GM12892 (cell line): ENCODE results near the gene FBLN2. TPM values are rescaled to one million over a fixed set of nuclear protein-coding genes. Genes with fewer than 3 reads are reported as not detected.
"Not testable (repeated sequence)": the region's sequence is repeated elsewhere in the genome, so short reads cannot be mapped to it uniquely, and the experiment has no call there.

Experiments used
- DNase-seq: peaks from one replicate; pipeline ENCODE4 v3.0.0; 2011; ENCODE audit not compliant: insufficient read length
- FAIRE-seq: peaks from 2 replicates; lab custom pipeline; 2011; peaks lifted over from hg19 to GRCh38; lab: Jason Lieb, UNC
- POLR2A ChIP-seq: IDR thresholded peaks from 2 replicates; pipeline ENCODE4 v1.6.1; 2011; ENCODE audit warnings: low read depth, low read length, control low read depth
- POLR2AphosphoS5 ChIP-seq: IDR thresholded peaks from 2 replicates; pipeline ENCODE4 v1.6.1; 2011; ENCODE audit warnings: low read depth, low read length, control low read depth
- TAF1 ChIP-seq: IDR thresholded peaks from 2 replicates; pipeline ENCODE4 v1.6.1; 2011; ENCODE audit warnings: low read depth, mild to moderate bottlenecking, control low read depth, low read length, borderline replicate concordance
- polyA plus RNA-seq: library from polyadenylated mRNA; unstranded; fragments of >200 nt; gene quantifications from one replicate; pipeline ENCODE4 v1.2.1, GENCODE V29; 2012; ENCODE audit warnings: missing spikeins, inconsistent platforms; ENCODE audit not compliant: missing spikeins

FBLN2 gene
- polyA plus RNA-seq: 0.36 TPM

DNA sequence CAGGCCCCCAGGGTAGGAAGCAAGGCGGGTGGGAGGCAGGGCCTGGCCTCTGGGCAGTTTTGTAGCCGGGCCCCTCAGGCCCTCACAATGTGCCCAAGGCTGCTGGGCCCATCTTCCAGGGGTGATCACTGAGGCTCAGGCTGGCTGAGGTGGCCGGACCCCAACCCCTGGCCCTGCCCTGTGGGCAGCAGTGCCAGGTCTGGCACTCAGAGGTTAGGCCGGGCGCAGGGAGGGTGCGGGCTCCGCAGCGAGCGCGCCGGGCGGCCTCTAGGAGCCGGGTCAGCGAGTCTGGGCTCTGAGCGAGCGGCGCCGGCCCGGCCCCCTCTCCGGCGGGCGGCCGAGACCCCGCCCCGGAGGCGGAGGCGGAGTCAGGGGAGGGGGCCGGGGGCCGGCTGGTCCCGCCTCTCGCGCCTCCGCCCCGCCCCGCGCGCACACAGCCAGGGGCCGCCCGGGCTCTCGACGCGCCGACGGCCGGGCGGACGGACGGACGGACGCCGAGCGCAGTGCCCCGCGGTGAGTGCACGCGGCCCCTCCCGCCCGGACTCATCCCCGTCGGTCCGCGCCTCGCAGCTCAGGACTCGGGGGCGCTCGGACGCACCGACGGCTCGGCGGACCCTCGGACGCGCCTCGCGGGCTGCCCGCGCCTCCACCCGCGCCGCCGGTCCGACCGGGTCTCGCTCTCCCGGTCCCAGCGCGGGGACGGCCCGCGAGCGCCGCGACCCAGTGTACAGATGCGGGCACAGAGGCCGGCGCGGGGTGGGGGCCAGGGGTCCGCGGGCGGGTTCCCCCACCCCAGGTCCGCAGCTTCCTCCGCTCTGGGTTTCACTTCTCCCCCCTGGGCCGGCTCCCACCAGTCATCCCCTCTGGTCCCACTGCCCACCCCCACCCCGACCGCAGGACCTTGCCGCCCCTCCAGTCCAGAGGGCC is at the start of gene FBLN2:
Gene FBLN2 (plus strand): TSS at position 430 of the 927 bp plus-strand sequence. CDS start 21,231 bp downstream, outside the sequence.
- DNase-seq (no peak), FAIRE-seq (no peak)
- TF ChIP-seq POLR2AphosphoS5 (no peak), TAF1 (no peak), POLR2A (no peak)

DNA sequence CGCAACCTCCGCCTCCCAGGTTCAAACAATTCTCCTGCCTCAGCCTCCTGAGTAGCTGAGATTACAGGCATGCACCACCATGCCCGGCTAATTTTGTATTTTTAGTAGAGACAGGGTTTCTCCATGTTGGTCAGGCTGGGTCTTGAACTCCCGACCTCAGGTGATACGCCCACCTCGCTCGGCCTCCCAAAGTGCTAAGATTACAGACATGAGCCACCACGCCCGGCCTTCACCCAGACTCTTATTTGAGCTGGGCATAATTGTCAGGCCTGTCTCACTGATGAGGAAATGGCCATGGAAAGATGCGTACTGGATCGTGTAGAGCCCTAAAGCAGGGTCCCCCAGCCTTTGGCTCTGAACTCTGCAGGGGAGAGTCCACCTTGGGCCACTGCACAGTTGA is 49.7 kb upstream of the FBLN2 start:
- not testable (repeated sequence) for DNase-seq, FAIRE-seq

DNA sequence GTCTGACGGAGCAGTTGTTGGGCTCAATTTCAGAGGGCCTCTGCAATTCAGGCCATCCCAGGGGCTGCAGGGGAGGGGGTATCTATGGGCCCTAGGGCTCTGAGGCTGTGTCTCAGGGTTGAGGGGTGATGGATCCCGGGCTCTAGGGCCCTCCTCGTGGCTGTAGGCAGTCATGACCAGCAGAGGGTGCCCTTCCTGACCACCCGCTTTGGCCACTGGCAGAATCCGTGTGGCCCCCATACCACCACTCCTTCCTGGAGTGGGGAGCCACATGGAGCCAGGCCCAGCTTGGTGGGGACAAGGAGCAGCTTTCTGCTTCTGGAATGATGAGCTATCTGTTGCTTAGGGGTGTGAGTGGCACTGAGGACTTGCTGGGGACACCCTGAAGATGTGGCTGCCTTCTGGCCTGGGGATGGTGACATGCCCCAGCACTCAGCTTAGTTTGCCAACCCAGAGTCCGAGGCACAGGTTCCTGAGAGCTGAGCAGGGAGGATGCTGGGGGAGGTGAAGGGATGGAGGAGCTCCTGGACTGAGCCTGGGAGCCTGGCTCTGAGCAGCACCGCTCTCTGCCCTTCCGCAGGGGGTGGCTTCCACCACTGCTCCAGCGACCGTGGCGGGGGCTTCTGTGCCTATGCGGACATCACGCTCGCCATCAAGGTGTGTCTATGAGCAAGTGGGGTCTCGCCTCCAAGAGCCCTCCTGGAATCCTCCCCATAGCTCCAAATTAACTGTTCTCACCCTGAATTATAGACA is 48.6 kb upstream of the FBLN2 start:
- FAIRE-seq (no peak), DNase-seq (no peak)
- TF ChIP-seq TAF1 (no peak), POLR2AphosphoS5 (no peak), POLR2A (no peak)

DNA sequence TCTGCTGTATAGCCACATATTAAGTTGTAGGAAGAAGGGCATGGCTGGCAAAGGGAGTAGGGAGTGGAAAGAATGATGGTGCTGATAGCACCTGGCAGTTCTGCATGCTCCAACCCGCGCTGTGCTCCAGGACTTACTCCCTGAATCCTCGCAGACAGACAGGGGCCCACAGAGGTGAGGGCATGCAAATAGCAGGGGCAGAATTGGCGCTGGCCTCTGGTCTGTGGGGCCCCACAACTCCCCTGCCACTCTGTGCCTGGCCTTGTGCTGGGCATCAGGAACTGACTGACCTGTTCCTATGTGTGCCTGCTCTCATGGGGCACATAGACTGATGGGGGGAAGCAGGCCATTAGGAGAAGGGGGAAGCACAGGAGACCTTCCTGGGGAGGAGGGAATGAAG is 47.9 kb upstream of the FBLN2 start:
- no peak for TF ChIP-seq POLR2AphosphoS5
- no peak for TF ChIP-seq POLR2A
- TF ChIP-seq TAF1: no peak
- DNase-seq: no peak
- no peak for FAIRE-seq

DNA sequence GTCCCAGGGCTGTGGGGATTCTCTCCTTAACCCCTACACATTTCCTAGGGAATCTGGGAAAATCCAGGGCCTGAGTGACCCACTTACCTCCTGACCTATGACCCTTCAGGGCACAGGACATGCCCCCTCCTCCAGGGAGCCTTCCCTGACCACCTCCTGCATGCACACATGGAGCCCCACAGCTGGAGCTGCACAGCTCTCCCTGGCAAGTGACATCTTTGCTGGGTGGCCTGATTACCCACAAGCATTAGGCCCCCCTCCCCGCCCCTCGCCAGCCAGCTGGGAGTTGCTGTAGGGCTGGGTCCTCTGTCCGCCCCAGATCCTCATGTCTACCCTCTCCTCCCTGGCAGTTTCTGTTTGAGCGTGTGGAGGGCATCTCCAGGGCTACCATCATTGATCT is 47.4 kb upstream of the FBLN2 start:
- FAIRE-seq: no peak
- TF ChIP-seq TAF1: no peak
- no peak for TF ChIP-seq POLR2A
- TF ChIP-seq POLR2AphosphoS5: no peak
- DNase-seq: no peak

DNA sequence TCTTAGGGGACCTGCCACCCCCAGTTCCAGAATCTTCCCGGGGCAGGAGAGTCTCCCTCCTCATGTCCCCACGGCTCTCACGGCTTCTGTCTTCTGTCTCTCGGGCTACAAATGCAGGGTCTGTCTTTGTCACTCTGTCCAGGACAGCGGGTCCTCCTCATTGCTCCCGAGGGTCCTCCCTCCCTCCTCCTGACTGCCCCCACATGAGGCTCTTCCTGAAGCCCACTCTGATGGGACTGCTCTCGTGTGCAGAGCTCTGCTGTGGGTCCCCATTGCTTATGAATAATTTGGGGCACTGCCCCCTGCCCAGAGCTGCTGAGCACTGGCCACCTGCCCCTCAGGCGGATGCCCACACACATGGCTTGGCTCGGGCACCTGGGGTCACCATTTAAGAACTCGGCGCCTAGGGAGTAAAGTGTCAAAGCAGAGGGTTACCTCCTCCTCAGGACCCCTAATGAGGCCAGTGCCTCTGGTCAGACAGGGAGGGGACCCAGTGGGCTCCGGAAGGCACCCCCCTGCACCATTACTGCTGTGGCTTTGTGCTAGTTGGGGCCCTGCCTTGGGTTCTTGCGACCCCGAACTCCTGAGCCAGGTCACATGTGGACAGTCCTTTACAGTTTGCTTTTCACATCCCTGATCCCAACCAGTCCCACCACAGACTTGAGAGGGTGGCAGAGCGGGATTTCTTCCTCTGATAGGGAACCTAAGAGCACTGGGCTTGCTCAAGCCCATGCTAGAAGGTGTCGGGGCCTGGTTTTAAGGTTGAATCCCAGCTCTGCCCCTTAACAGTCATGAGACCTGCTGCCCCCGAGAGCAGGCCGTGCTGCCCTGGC is 46.8 kb upstream of the FBLN2 start:
- TF ChIP-seq TAF1 (no peak), POLR2AphosphoS5 (no peak), POLR2A (no peak)
- DNase-seq (no peak), FAIRE-seq (no peak)

DNA sequence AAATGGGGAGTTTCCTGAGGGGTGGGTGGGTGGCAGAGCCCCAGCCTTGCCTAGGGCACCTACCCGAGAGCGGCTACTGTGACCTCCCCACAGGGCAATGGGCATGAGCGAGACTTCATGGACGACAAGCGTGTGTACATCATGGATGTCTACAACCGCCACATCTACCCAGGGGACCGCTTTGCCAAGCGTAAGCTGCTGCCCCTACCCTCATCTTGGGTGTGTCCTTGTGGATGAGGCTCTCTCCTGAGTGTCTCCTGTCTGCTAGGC is 46.2 kb upstream of the FBLN2 start:
- FAIRE-seq (no peak), DNase-seq (no peak)
- no peak for TF ChIP-seq POLR2A
- TF ChIP-seq POLR2AphosphoS5: no peak
- no peak for TF ChIP-seq TAF1

DNA sequence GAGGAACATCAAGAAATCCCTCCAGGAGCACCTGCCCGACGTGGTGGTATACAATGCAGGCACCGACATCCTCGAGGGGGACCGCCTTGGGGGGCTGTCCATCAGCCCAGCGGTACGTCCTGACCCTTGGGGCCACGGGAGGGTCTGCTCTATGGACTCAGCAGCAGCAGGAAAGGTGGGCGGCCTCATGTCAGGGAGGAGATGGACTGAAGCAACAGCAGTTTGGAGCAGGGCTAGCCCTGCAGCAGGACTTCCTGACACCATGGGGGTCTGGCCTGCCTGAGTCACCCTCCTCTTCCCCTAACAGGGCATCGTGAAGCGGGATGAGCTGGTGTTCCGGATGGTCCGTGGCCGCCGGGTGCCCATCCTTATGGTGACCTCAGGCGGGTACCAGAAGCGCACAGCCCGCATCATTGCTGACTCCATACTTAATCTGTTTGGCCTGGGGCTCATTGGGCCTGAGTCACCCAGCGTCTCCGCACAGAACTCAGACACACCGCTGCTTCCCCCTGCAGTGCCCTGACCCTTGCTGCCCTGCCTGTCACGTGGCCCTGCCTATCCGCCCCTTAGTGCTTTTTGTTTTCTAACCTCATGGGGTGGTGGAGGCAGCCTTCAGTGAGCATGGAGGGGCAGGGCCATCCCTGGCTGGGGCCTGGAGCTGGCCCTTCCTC is 44.6 kb upstream of the FBLN2 start:
- TF ChIP-seq POLR2AphosphoS5: no peak
- FAIRE-seq (no peak), DNase-seq (no peak)

DNA sequence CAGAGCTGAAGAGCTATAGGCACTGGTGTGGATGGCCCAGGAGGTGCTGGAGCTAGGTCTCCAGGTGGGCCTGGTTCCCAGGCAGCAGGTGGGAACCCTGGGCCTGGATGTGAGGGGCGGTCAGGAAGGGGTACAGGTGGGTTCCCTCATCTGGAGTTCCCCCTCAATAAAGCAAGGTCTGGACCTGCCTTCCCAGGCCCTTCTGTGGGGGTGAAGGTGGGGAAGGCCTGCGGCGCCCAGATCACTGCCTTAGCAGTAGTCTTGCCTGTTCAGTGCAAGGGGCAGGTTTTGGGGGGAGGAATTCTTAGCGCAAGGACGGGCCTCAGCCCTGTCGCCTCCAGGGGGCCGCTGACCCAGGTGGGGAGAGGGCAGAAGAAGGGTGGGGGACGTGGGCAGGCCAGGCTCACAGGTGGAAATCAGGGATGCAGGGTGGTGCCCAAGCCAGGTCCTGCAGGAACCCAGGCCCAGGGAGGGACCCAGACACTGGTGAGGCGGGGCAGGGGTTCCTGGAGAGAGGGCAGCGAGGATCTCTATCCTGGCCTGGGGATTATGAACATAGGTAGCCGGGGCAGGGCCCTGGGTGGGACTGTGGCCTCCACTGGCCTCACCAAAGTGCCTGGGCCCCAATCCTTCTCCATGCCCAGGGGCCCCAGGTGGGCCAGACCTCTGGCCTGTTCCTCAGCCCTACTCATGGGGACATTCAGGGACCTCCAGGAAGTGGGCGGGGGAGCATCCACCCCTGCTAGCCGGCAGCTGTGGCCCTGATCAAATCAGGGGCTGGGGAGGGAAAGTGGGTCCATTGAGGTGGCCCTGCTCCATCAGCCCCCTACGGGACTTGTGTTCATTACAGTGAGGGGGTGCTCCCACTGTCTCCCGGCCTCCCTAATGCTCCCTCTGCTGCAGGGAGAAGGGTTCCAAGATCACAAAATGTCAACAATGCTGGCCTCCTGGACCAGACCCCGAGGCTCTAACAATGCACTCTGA is 43.5 kb upstream of the FBLN2 start:
- DNase-seq (no peak), FAIRE-seq (no peak)
- TF ChIP-seq TAF1: no peak
- TF ChIP-seq POLR2A: no peak
- no peak for TF ChIP-seq POLR2AphosphoS5

DNA sequence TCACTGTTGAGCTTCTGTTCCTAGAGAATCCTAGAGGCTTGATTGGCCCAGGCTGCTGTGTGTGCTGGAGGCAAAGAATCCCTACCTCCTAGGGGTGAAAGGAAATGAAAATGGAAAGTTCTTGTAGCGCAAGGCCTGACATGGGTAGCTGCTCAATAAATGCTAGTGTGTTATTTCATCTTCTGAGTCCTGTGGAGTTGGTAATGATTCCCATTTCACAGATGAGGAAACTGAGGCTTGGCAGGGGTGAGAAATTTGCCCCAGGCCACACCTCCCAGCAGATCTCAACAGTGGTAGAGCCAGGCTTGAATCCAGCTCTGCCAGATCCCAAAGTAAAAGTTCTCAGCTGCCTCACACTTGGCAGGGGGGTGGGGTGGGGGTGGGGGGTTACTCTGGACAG is 42.7 kb upstream of the FBLN2 start:
- DNase-seq (no peak), FAIRE-seq (no peak)
- TF ChIP-seq TAF1: no peak
- TF ChIP-seq POLR2AphosphoS5: no peak
- TF ChIP-seq POLR2A: no peak
